GM10847 (cell line): Measurements from ENCODE around the gene TIMP4.

Experiments used
- POLR2A ChIP-seq: IDR thresholded peaks from 2 replicates; pipeline ENCODE4 v1.6.1; 2011; ENCODE audit not compliant: insufficient read length; ENCODE audit errors: extremely low read depth

The TIMP4 gene

GRCh38 chr3:12158387-12159226 lies at the start of gene TIMP4:
Gene TIMP4 (minus strand): TSS chr3:12158912. CDS start chr3:12158840, 72 bp downstream.
- TF ChIP-seq POLR2A, result no peak

- TF ChIP-seq POLR2A, result no peak
Measured at GRCh38 chr3:12205171-12205570, 46.5 kb upstream of the TIMP4 start.

GRCh38 chr3:12201813-12202212 lies 43.1 kb upstream of the TIMP4 start:
- TF ChIP-seq POLR2A, result no peak

GRCh38 chr3:12198301-12198700 lies 39.6 kb upstream of the TIMP4 start:
- TF ChIP-seq POLR2A, result no peak

GRCh38 chr3:12197475-12197874 lies 38.8 kb upstream of the TIMP4 start:
- no peak for TF ChIP-seq POLR2A

GRCh38 chr3:12196684-12197083 lies 38.0 kb upstream of the TIMP4 start:
- no peak for TF ChIP-seq POLR2A

GRCh38 chr3:12195231-12195630 lies 36.5 kb upstream of the TIMP4 start:
- TF ChIP-seq POLR2A, result no peak

- TF ChIP-seq POLR2A, result no peak
Measured at GRCh38 chr3:12194669-12195161, 36.0 kb upstream of the TIMP4 start.

- no peak for TF ChIP-seq POLR2A
Measured at GRCh38 chr3:12194209-12194608, 35.5 kb upstream of the TIMP4 start.

- no peak for TF ChIP-seq POLR2A
Measured at GRCh38 chr3:12193485-12194165, 34.9 kb upstream of the TIMP4 start.

GRCh38 chr3:12192655-12193484 lies 34.2 kb upstream of the TIMP4 start:
- no peak for TF ChIP-seq POLR2A

GRCh38 chr3:12192173-12192572 lies 33.5 kb upstream of the TIMP4 start:
- no peak for TF ChIP-seq POLR2A

- TF ChIP-seq POLR2A, result no peak
Measured at GRCh38 chr3:12191559-12191958, 32.8 kb upstream of the TIMP4 start.

- TF ChIP-seq POLR2A, result no peak
Measured at GRCh38 chr3:12190832-12191231, 32.1 kb upstream of the TIMP4 start.

GRCh38 chr3:12190221-12190807 lies 31.6 kb upstream of the TIMP4 start:
- TF ChIP-seq POLR2A, result no peak
